Neutrophil (primary cell): ENCODE results near the gene HES4.

ENCODE experiments used
- H3K27ac ChIP-seq: fragments of 200-600 bp; sonication (generic); 2 replicates; pipeline ENCODE4 v1.5.1; 2016; ENCODE audit warnings: mild to moderate bottlenecking, moderate library complexity
- H3K27me3 ChIP-seq: fragments of 200-600 bp; sonication (generic); 2 replicates; pipeline ENCODE4 v1.6.0; 2016; ENCODE audit warnings: mild to moderate bottlenecking
- H3K36me3 ChIP-seq: fragments of 200-600 bp; sonication (generic); 2 replicates; pipeline ENCODE4 v1.5.1; 2017
- H3K4me1 ChIP-seq, 2 experiments: fragments of 200-600 bp in 1 of 2; sonication (generic) in 1 of 2; 1 replicate in 1 of 2; 2 replicates in 1 of 2; pipeline versions ENCODE4 v1.5.1 to v1.6.1; 2013 to 2016; ENCODE audit warnings: low read depth in 1 of 2, low read length in 1 of 2, mild to moderate bottlenecking in 1 of 2, moderate library complexity in 1 of 2; ENCODE audit not compliant: control insufficient read depth in 1 of 2, insufficient read depth in 1 of 2
- H3K4me3 ChIP-seq, 2 experiments: fragments of 200-600 bp in 1 of 2; sonication (generic) in 1 of 2; 1 replicate in 1 of 2; 2 replicates in 1 of 2; pipeline ENCODE4 v1.5.1; 2013 to 2016; ENCODE audit warnings: low read depth in 1 of 2, low read length in 1 of 2, mild to moderate bottlenecking in 1 of 2, moderate library complexity in 1 of 2
- H3K9me3 ChIP-seq: fragments of 200-600 bp; sonication (generic); 2 replicates; pipeline ENCODE4 v1.5.1; 2016
- CTCF ChIP-seq: fragments of 200-600 bp; sonication (generic); IDR thresholded peaks from 2 replicates; pipeline ENCODE4 v1.5.1; 2016; ENCODE audit warnings: antibody characterized with exemption

Gene HES4

GRCh38 chr1:1038694-1039093 lies 38.8 kb upstream of the HES4 start:
- no peak overlapping the region for H3K4me3 ChIP-seq
- H3K4me1 ChIP-seq = peaks cover 7 to 13% of the 10 kb centered on the region in 2 experiments
- peaks cover 95% of the 10 kb centered on the region for H3K27me3 ChIP-seq
- no peak overlapping the region for H3K27ac ChIP-seq
- TF ChIP-seq CTCF = no peak
- no peaks in the 10 kb centered on the region for H3K9me3 ChIP-seq
- H3K36me3 ChIP-seq = no peaks in the 10 kb centered on the region

- peaks cover 12 to 23% of the 10 kb centered on the region in 2 experiments for H3K4me1 ChIP-seq
- peaks cover 100% of the 10 kb centered on the region for H3K27me3 ChIP-seq
- no peak overlapping the region for H3K27ac ChIP-seq
- no peak for TF ChIP-seq CTCF
- no peaks in the 10 kb centered on the region for H3K36me3 ChIP-seq
- H3K4me3 ChIP-seq = no peak overlapping the region
- no peaks in the 10 kb centered on the region for H3K9me3 ChIP-seq
Observed at GRCh38 chr1:1037366-1038327, 37.8 kb upstream of the HES4 start.

GRCh38 chr1:1035291-1035943 lies 35.5 kb upstream of the HES4 start:
- no peak overlapping the region for H3K27ac ChIP-seq
- peaks cover 11 to 20% of the 10 kb centered on the region in 2 experiments for H3K4me1 ChIP-seq
- H3K27me3 ChIP-seq = peaks cover 98% of the 10 kb centered on the region
- H3K9me3 ChIP-seq = no peaks in the 10 kb centered on the region
- H3K36me3 ChIP-seq = no peaks in the 10 kb centered on the region
- TF ChIP-seq CTCF = no peak
- H3K4me3 ChIP-seq = no peak overlapping the region

- H3K27me3 ChIP-seq = peaks cover 88% of the 10 kb centered on the region
- H3K9me3 ChIP-seq = no peaks in the 10 kb centered on the region
- peaks cover 4 to 15% of the 10 kb centered on the region in 2 experiments for H3K4me1 ChIP-seq
- no peak for TF ChIP-seq CTCF
- no peak overlapping the region for H3K27ac ChIP-seq
- H3K36me3 ChIP-seq = no peaks in the 10 kb centered on the region
- no peak overlapping the region for H3K4me3 ChIP-seq
Observed at GRCh38 chr1:1034439-1034781, 34.5 kb upstream of the HES4 start.

GRCh38 chr1:1033731-1034438 lies 34.0 kb upstream of the HES4 start:
- Histone ChIP-seq H3K9me3 (no peaks in the 10 kb centered on the region), H3K27me3 (peaks cover 83% of the 10 kb centered on the region), H3K27ac (no peak overlapping the region), H3K4me1 (peaks cover 4 to 15% of the 10 kb centered on the region in 2 experiments), H3K4me3 (no peak overlapping the region), H3K36me3 (no peaks in the 10 kb centered on the region)
- TF ChIP-seq CTCF = no peak
